Cardiac muscle cell (in vitro differentiated cells and primary cell): ENCODE measurements around the gene MYH13. TPM values are rescaled to one million over a fixed set of nuclear protein-coding genes. Genes with fewer than 3 reads are reported as not detected.

Experiments used
- DNase-seq, 2 donors: peaks; one replicate each; pipeline versions ENCODE4 v3.0.0 to v3.0.0-alpha.2; 2010 to 2017; ENCODE audit warnings: low read depth in 1 of 2, low spot score in 1 of 2
- H3K27ac ChIP-seq: fragments of 200-600 bp; sonication (generic); 2 replicates; pipeline ENCODE4 v1.5.1; 2016
- H3K27me3 ChIP-seq: fragments of 200-600 bp; sonication (generic); 2 replicates; pipeline ENCODE4 v1.6.0; 2016; ENCODE audit warnings: control low read depth
- H3K36me3 ChIP-seq: fragments of 200-600 bp; sonication (generic); 2 replicates; pipeline ENCODE4 v1.5.1; 2016; ENCODE audit warnings: control low read depth
- H3K4me1 ChIP-seq: fragments of 200-600 bp; sonication (generic); 2 replicates; pipeline ENCODE4 v1.8.1; 2017; ENCODE audit warnings: low read depth, mild to moderate bottlenecking, mixed run types
- H3K4me3 ChIP-seq: fragments of 200-600 bp; sonication (generic); 2 replicates; pipeline ENCODE4 v1.5.1; 2016; ENCODE audit warnings: mild to moderate bottlenecking
- H3K9me3 ChIP-seq: fragments of 200-600 bp; sonication (generic); 2 replicates; pipeline ENCODE4 v1.5.1; 2017; ENCODE audit warnings: low read depth, mild to moderate bottlenecking, control low read depth
- CTCF ChIP-seq: IDR thresholded peaks from 2 replicates; pipeline ENCODE4 v1.5.1; 2012; ENCODE audit warnings: low read depth, mild to moderate bottlenecking, low read length
- polyA plus RNA-seq: library from polyadenylated mRNA; unstranded; fragments of >200 nt; fragmentation: Nextera tagmentation; extraction: Ambion mirVana; gene quantifications from 2 replicates; pipeline ENCODE4 v1.2.1, GENCODE V29; 2016
- total RNA-seq: library from RNA; depleted of rRNA; stranded (reverse); fragments of >200 nt; gene quantifications from 2 replicates; pipeline ENCODE4 v1.2.3, GENCODE V29; 2016

MYH13 gene
- total and polyA plus RNA-seq, 2 experiments from 2014 or later: 0.09 TPM; not detected in 1

- H3K4me1 ChIP-seq: no peaks in the 10 kb centered on the region
- H3K4me3 ChIP-seq: no peak overlapping the region
- no peak overlapping the region for H3K27ac ChIP-seq
- no peaks in the 10 kb centered on the region for H3K36me3 ChIP-seq
- no peak for DNase-seq
- TF ChIP-seq CTCF: no peak
- H3K27me3 ChIP-seq: peaks cover 14% of the 10 kb centered on the region
- H3K9me3 ChIP-seq: no peaks in the 10 kb centered on the region
These were observed 3.6 kb downstream of the MYH13 start for GRCh38 chr17:10369239-10369638.

- Histone ChIP-seq H3K36me3 (no peaks in the 10 kb centered on the region), H3K27ac (no peak overlapping the region), H3K27me3 (peaks cover 19% of the 10 kb centered on the region), H3K4me1 (no peaks in the 10 kb centered on the region), H3K9me3 (no peaks in the 10 kb centered on the region), H3K4me3 (no peak overlapping the region)
- TF ChIP-seq CTCF: no peak
- no peak for DNase-seq
These were observed 4.2 kb downstream of the MYH13 start for GRCh38 chr17:10368561-10368960.

- Histone ChIP-seq H3K36me3 (no peaks in the 10 kb centered on the region), H3K4me1 (no peaks in the 10 kb centered on the region), H3K4me3 (no peak overlapping the region), H3K27me3 (peaks cover 28% of the 10 kb centered on the region), H3K9me3 (no peaks in the 10 kb centered on the region), H3K27ac (no peak overlapping the region)
- TF ChIP-seq CTCF: no peak
- no peak for DNase-seq
These were observed 12.2 kb downstream of the MYH13 start for GRCh38 chr17:10360578-10360977.

DNA sequence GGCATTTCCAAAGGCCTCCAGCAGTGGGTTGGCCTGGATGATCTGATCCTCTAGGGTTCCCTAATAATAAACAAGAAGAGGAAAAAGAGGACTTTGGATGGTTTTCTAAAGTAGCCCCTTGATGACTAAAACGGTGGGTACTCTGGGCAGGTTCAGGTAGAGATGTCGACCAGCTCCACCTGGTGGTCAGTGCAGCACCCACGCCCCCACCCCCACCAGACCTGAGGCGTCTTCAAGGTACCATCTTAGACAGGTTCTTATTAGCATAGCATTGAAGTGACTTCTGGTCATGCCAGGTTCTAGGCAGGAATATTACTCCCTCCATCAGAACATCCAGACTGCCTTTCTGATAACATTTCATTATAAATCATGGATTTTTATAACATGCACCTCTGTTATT is 15.0 kb downstream of the MYH13 start:
- no peak for DNase-seq

DNA sequence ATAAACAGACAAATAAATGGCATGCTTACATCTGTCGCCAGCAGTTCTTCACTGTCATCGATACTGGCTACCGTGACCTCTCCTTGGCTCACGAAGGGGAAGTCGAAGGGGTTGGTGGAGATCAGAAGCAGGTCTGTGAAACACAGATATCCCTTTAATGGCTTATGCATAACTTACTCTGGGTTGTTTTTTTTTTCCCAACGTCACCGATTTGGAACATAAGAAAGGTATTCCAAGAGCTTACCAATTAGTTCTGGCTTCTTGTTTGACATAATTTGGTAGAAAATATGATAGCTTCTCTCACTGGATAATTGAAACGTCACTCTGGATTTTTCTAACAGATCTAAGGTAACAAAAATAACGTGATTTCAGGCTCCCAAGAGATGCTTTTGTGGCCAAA is 18.2 kb downstream of the MYH13 start:
- Histone ChIP-seq H3K4me1 (no peaks in the 10 kb centered on the region), H3K4me3 (no peak overlapping the region), H3K27ac (no peak overlapping the region), H3K9me3 (no peaks in the 10 kb centered on the region), H3K27me3 (peaks cover 5% of the 10 kb centered on the region), H3K36me3 (no peaks in the 10 kb centered on the region)
- no peak for DNase-seq
- TF ChIP-seq CTCF: no peak

More for the DNA sequence above, 15.0 kb downstream of the MYH13 start:
- H3K4me1 ChIP-seq: no peaks in the 10 kb centered on the region
- peak; percentile 50 for TF ChIP-seq CTCF
- H3K9me3 ChIP-seq: no peaks in the 10 kb centered on the region
- no peak overlapping the region for H3K27ac ChIP-seq
- no peak overlapping the region for H3K4me3 ChIP-seq
- H3K27me3 ChIP-seq: peaks cover 18% of the 10 kb centered on the region
- no peaks in the 10 kb centered on the region for H3K36me3 ChIP-seq

- Histone ChIP-seq H3K27me3 (no peaks in the 10 kb centered on the region), H3K36me3 (no peaks in the 10 kb centered on the region), H3K27ac (no peak overlapping the region), H3K4me1 (no peaks in the 10 kb centered on the region), H3K9me3 (no peaks in the 10 kb centered on the region), H3K4me3 (no peak overlapping the region)
- TF ChIP-seq CTCF: no peak
- DNase-seq: no peak
These were observed 19.9 kb downstream of the MYH13 start for GRCh38 chr17:10352893-10353292.
